Measurements from ENCODE around the gene C1orf21.

C1orf21 gene

DNA sequence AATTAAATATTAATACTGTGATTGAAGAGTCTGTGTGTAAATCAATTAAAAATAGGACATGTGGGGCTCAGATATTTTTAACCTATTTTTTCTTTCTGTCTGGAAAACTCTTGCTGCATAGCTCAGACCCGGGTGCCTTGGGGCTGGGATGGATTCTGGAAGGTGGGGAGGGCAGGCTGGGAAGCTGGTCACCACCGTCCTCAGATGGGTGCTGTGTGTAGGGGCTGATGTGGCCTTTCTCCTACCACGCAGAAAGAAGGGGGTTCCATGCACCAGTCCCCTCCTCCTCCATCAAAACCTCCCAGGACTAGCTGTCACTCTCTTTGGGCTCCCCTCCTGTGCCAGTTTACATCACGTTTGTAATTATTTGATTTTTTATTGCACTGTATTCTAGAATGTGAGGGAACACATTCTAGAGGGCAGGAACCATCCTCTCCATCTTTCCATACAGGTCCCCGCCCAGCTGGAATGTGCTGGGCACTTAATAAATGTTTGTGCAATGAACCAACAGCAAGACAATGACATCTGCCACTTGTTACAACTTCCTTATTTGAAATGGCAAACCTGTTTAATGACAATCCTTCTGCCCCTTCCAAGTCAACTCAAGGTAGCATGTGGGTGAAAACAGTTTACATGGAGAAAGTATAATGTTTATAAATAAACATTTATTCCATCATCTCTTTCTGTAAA, 263.5 kb downstream of the C1orf21 start:
- TF ChIP-seq, protein P1, sequence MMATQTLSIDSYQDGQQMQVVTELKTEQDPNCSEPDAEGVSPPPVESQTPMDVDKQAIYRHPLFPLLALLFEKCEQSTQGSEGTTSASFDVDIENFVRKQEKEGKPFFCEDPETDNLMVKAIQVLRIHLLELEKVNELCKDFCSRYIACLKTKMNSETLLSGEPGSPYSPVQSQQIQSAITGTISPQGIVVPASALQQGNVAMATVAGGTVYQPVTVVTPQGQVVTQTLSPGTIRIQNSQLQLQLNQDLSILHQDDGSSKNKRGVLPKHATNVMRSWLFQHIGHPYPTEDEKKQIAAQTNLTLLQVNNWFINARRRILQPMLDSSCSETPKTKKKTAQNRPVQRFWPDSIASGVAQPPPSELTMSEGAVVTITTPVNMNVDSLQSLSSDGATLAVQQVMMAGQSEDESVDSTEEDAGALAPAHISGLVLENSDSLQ (IDR thresholded peaks at IDR 0.05) = no peak
- TF ChIP-seq SP1 (IDR thresholded peaks at IDR 0.05) = no peak
- TF ChIP-seq HDGF (IDR thresholded peaks at IDR 0.05; ENCODE audit: borderline replicate concordance) = no peak
- no peak for TF ChIP-seq FOXK2 (IDR thresholded peaks at IDR 0.05)
- no peak for TF ChIP-seq NFRKB (IDR thresholded peaks at IDR 0.05)
- no peak for TF ChIP-seq SUZ12 (IDR thresholded peaks at IDR 0.05)
- TF ChIP-seq ELF4 (IDR thresholded peaks at IDR 0.05) = no peak
- no peak for TF ChIP-seq L3MBTL2 (conservative IDR thresholded peaks at IDR 0.05)
- no peak for TF ChIP-seq LEF1 (IDR thresholded peaks at IDR 0.05; ENCODE audit: borderline replicate concordance)
- TF ChIP-seq TARDBP (IDR thresholded peaks at IDR 0.05) = no peak
- no peak for TF ChIP-seq ARNT (IDR thresholded peaks at IDR 0.05)
- no peak for TF ChIP-seq CTBP1 (IDR thresholded peaks at IDR 0.05; ENCODE audit: borderline replicate concordance)
- TF ChIP-seq FOXA1 (IDR thresholded peaks at IDR 0.05) = no peak
- no peak for TF ChIP-seq BHLHE40 (IDR thresholded peaks at IDR 0.05; ENCODE audit: borderline replicate concordance)
- TF ChIP-seq ZNF384 (IDR thresholded peaks at IDR 0.05) = no peak
- TF ChIP-seq FOXM1 (IDR thresholded peaks at IDR 0.05; ENCODE audit: borderline replicate concordance) = no peak
- no peak for DNase-seq (ENCODE audit: extremely low spot score)
- ChIA-PET POLR2A (no interaction called here), CTCF (no interaction called here)

DNA sequence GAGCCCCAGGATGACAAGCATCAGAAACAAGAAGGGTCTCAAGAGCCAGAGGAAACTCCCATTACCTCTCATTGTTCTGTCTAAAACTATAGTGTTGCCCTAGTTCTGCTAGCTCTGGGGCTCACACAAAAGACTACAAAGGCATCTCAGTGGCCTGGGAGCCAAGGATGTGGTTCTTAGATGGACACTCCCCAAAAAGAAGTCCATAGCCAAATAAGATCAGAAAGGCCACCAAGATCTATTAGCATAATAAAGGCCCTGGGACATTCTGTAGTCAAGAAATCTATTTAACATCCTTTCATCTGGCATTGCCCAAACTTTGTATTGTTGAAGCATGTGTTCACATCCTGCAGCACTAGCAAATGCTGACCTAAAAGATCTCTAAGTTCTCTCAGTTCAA, 268.4 kb downstream of the C1orf21 start:
- DNase-seq (ENCODE audit: extremely low spot score) = no peak
- POLR2A ChIA-PET = no interaction called here
- TF ChIP-seq FOXM1 (IDR thresholded peaks at IDR 0.05; ENCODE audit: borderline replicate concordance) = no peak
- TF ChIP-seq ARNT (IDR thresholded peaks at IDR 0.05) = no peak
- TF ChIP-seq LEF1 (IDR thresholded peaks at IDR 0.05; ENCODE audit: borderline replicate concordance) = no peak
- no peak for TF ChIP-seq FOXA1 (IDR thresholded peaks at IDR 0.05)
- no peak for TF ChIP-seq SP1 (IDR thresholded peaks at IDR 0.05)
- CTCF ChIA-PET = interaction anchor here (1.8 kb wide), 1 partner anchor 8 kb away, joined by 4 read pairs; no protein-coding TSS in a partner anchor

DNA sequence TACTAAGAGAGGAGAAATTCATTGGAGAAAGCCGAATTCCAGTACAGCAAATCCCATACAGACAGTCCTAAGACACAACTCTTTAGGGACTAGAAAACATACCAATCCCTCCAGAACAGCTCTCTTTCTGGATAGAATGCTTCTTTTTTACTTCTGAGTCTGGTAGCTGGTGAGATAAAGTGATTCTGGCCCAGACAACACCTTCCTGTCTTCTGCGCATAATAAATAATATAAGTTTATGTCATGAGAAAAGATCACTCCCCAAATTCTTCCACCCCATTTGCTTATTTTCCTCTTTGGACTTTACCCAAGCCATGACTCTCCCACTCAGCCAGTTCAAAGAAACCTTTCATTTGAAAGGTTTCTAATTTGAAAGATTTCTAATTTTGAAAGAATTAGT, 269.4 kb downstream of the C1orf21 start:
- TF ChIP-seq ZNF384 (IDR thresholded peaks at IDR 0.05) = no peak
- TF ChIP-seq FOXA1 (IDR thresholded peaks at IDR 0.05) = no peak
- no peak for TF ChIP-seq TARDBP (IDR thresholded peaks at IDR 0.05)
- no peak for TF ChIP-seq L3MBTL2 (conservative IDR thresholded peaks at IDR 0.05)
- TF ChIP-seq NFRKB (IDR thresholded peaks at IDR 0.05) = no peak
- no peak for TF ChIP-seq SUZ12 (IDR thresholded peaks at IDR 0.05)
- TF ChIP-seq, protein P1 (IDR thresholded peaks at IDR 0.05) = no peak
- no peak for TF ChIP-seq SP1 (IDR thresholded peaks at IDR 0.05)
- TF ChIP-seq BHLHE40 (IDR thresholded peaks at IDR 0.05; ENCODE audit: borderline replicate concordance) = no peak
- ChIA-PET POLR2A (no interaction called here), CTCF (interaction anchor here (1.8 kb wide), 1 partner anchor 7 kb away, joined by 4 read pairs; no protein-coding TSS in a partner anchor)
- no peak for DNase-seq (ENCODE audit: extremely low spot score)

DNA sequence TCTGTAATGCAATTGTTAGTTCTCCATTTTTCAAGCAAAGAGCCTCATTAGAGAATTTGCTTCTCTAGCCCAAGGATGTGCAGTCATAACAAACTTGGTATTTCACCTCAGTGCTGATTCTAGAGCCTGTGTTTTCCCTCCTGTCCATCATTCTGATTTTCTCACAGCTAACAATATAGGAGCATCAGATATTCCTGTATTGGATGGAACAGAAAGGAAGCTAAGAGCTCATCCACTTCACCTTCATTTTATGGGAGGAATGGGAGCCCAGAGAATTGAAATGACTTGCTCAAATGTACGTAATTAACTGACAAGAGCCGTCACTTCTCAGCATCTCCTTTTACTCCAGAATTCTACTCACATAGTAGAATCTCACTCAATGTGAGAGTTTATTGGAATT, 271.2 kb downstream of the C1orf21 start:
- DNase-seq (ENCODE audit: extremely low spot score) = no peak
- TF ChIP-seq, protein P1 (IDR thresholded peaks at IDR 0.05) = no peak
- TF ChIP-seq LEF1 (IDR thresholded peaks at IDR 0.05; ENCODE audit: borderline replicate concordance) (no peak), SUZ12 (IDR thresholded peaks at IDR 0.05) (no peak), CTBP1 (IDR thresholded peaks at IDR 0.05; ENCODE audit: borderline replicate concordance) (no peak), ARNT (IDR thresholded peaks at IDR 0.05) (no peak), ELF4 (IDR thresholded peaks at IDR 0.05) (no peak), L3MBTL2 (conservative IDR thresholded peaks at IDR 0.05) (no peak), SP1 (IDR thresholded peaks at IDR 0.05) (no peak), BHLHE40 (IDR thresholded peaks at IDR 0.05; ENCODE audit: borderline replicate concordance) (no peak), ZNF384 (IDR thresholded peaks at IDR 0.05) (no peak), HDGF (IDR thresholded peaks at IDR 0.05; ENCODE audit: borderline replicate concordance) (no peak), FOXA1 (IDR thresholded peaks at IDR 0.05) (no peak), FOXK2 (IDR thresholded peaks at IDR 0.05) (no peak), TARDBP (IDR thresholded peaks at IDR 0.05) (no peak), FOXM1 (IDR thresholded peaks at IDR 0.05; ENCODE audit: borderline replicate concordance) (no peak), NFRKB (IDR thresholded peaks at IDR 0.05) (no peak)
- POLR2A ChIA-PET = no interaction called here
- CTCF ChIA-PET = no interaction called here

DNA sequence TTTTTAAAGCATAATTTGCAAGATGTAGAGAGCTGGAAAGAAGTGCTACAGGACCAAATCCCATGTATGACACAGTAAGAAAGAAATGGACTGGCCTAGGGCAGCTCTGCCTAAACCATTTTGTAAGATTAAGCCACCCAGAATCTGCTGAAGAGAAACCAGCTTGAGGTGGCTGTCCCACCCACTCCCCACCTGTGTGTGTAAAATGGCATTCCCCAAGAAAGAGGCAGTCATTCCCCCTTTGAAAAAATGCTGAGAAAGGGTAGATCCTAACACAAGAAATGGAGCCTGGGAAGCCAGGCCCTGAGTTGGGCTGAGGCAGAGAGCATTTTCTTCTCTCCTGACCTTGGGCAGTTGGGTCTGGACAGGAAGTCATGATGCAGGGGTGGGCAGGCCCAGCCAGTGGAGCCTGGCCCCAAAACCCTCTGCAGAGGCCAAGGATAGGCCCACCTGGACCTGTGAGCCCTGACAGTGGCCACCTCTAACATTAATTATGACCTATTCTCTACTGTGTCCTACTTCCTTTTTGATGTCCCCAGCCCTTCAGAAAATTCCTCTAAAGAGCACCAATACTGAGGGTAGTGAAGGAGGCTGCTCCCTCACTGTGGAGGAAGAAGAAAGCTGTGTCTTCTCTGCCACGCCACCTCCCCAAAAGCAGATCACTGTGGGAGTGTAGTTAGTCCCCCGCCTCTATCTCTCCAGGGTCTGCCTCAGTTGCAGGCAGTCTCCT, 273.8 kb downstream of the C1orf21 start:
- POLR2A ChIA-PET = interaction anchor here (0.8 kb wide), 1 partner anchor 9 kb away, joined by 3 read pairs; no protein-coding TSS in a partner anchor
- TF ChIP-seq L3MBTL2 (conservative IDR thresholded peaks at IDR 0.05) = no peak
- TF ChIP-seq ZNF384 (IDR thresholded peaks at IDR 0.05) = no peak
- TF ChIP-seq ARNT (IDR thresholded peaks at IDR 0.05) = no peak
- DNase-seq (ENCODE audit: extremely low spot score) = no peak
- CTCF ChIA-PET = interaction anchor here (0.6 kb wide), 2 partner anchors 24 to 680 kb away, joined by 3 read pairs; no protein-coding TSS in a partner anchor

DNA sequence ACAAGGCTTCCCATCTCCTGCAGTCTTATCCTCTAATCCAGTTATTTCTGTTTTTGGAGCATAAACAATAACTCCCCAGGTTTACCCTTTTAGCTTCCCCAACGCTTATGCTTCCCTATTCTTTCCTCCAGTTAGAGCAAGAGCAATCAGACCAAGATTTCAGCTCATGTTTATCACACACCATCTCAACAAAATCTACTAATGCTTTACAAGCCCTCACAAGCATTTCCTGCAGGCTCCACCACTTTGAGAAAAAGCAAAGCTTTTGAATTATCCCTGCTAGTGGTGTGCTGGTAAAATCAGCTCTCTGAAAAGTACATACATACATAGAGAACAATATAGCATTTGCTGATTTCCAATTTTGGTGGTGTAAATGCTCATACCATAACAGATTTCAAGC, 275.0 kb downstream of the C1orf21 start:
- ChIA-PET CTCF (no interaction called here), POLR2A (no interaction called here)
- no peak for DNase-seq (ENCODE audit: extremely low spot score)
- TF ChIP-seq NFRKB (IDR thresholded peaks at IDR 0.05) (no peak), SUZ12 (IDR thresholded peaks at IDR 0.05) (no peak), SP1 (IDR thresholded peaks at IDR 0.05) (no peak), ZNF384 (IDR thresholded peaks at IDR 0.05) (no peak), HDGF (IDR thresholded peaks at IDR 0.05; ENCODE audit: borderline replicate concordance) (no peak), LEF1 (IDR thresholded peaks at IDR 0.05; ENCODE audit: borderline replicate concordance) (no peak), FOXK2 (IDR thresholded peaks at IDR 0.05) (no peak), ELF4 (IDR thresholded peaks at IDR 0.05) (no peak), FOXM1 (IDR thresholded peaks at IDR 0.05; ENCODE audit: borderline replicate concordance) (no peak), FOXA1 (IDR thresholded peaks at IDR 0.05) (no peak), BHLHE40 (IDR thresholded peaks at IDR 0.05; ENCODE audit: borderline replicate concordance) (no peak), L3MBTL2 (conservative IDR thresholded peaks at IDR 0.05) (no peak), CTBP1 (IDR thresholded peaks at IDR 0.05; ENCODE audit: borderline replicate concordance) (no peak)
- TF ChIP-seq, protein P1 (IDR thresholded peaks at IDR 0.05) = no peak

Data from HEK293T (cell line).